H9 (cell line): Measurements from ENCODE around the gene OTOGL. TPM values are rescaled to one million over a fixed set of nuclear protein-coding genes. Genes with fewer than 3 reads are reported as not detected.

Experiments used
- DNase-seq: peaks from one replicate; pipeline ENCODE4 v3.0.0-alpha.2; 2017
- H2AFZ ChIP-seq: one replicate; pipeline ENCODE4 v1.6.1; 2013; ENCODE audit warnings: mild to moderate bottlenecking, low read length, control low read depth, moderate library complexity
- H2AK5ac ChIP-seq: 2 replicates; pipeline ENCODE4 v1.6.1; 2013; ENCODE audit warnings: low read length, control low read depth, mixed read lengths; ENCODE audit not compliant: insufficient read length
- H2BK120ac ChIP-seq: one replicate; pipeline ENCODE4 v1.6.1; 2013; ENCODE audit warnings: low read depth, mild to moderate bottlenecking, low read length, control low read depth, inconsistent platforms; ENCODE audit not compliant: poor library complexity, severe bottlenecking
- H2BK12ac ChIP-seq: 2 replicates; pipeline ENCODE4 v1.6.1; 2013; ENCODE audit warnings: low read length, control low read depth, mixed read lengths, low read depth; ENCODE audit not compliant: insufficient read length
- H2BK15ac ChIP-seq: 2 replicates; pipeline ENCODE4 v1.6.1; 2013; ENCODE audit warnings: low read depth, low read length, control low read depth
- H2BK20ac ChIP-seq: one replicate; pipeline ENCODE4 v1.6.1; 2013; ENCODE audit warnings: low read depth, mild to moderate bottlenecking, low read length, control low read depth, inconsistent platforms; ENCODE audit not compliant: poor library complexity, severe bottlenecking
- H2BK5ac ChIP-seq: 2 replicates; pipeline ENCODE4 v1.6.1; 2013; ENCODE audit warnings: low read length, control low read depth, mixed read lengths; ENCODE audit not compliant: insufficient read length
- H3K14ac ChIP-seq: 2 replicates; pipeline ENCODE4 v1.6.1; 2013; ENCODE audit warnings: low read length, control low read depth; ENCODE audit not compliant: insufficient read depth
- H3K18ac ChIP-seq: 2 replicates; pipeline ENCODE4 v1.6.1; 2013; ENCODE audit warnings: low read depth, mild to moderate bottlenecking, mixed read lengths, low read length, control low read depth; ENCODE audit not compliant: insufficient read length
- H3K23ac ChIP-seq: 2 replicates; pipeline ENCODE4 v1.6.1; 2013; ENCODE audit warnings: low read length, control low read depth, mixed read lengths, low read depth; ENCODE audit not compliant: insufficient read length
- H3K23me2 ChIP-seq: 2 replicates; pipeline ENCODE4 v1.6.1; 2013; ENCODE audit warnings: low read depth, mild to moderate bottlenecking, mixed read lengths, low read length, control low read depth; ENCODE audit not compliant: insufficient read length, poor library complexity, severe bottlenecking
- H3K27ac ChIP-seq: 2 replicates; pipeline ENCODE4 v1.5.1; 2013; ENCODE audit warnings: low read length, control low read depth, mixed read lengths, low read depth; ENCODE audit not compliant: insufficient read length
- H3K27me3 ChIP-seq: 2 replicates; pipeline ENCODE4 v1.6.1; 2013; ENCODE audit warnings: low read length, control low read depth, inconsistent platforms; ENCODE audit not compliant: insufficient read depth
- H3K4ac ChIP-seq: 2 replicates; pipeline ENCODE4 v1.6.1; 2013; ENCODE audit warnings: low read depth, mild to moderate bottlenecking, control low read depth, inconsistent platforms, low read length, moderate library complexity
- H3K4me1 ChIP-seq: 2 replicates; pipeline ENCODE4 v1.6.1; 2013; ENCODE audit warnings: low read length, control low read depth, inconsistent platforms; ENCODE audit not compliant: insufficient read depth
- H3K4me2 ChIP-seq: 2 replicates; pipeline ENCODE4 v1.6.1; 2013; ENCODE audit warnings: low read length, control low read depth, mixed read lengths; ENCODE audit not compliant: insufficient read length, insufficient read depth
- H3K56ac ChIP-seq: 2 replicates; pipeline ENCODE4 v1.6.1; 2013; ENCODE audit warnings: low read depth, mild to moderate bottlenecking, mixed read lengths, low read length, control low read depth; ENCODE audit not compliant: insufficient read length
- H3K79me1 ChIP-seq: 2 replicates; pipeline ENCODE4 v1.6.1; 2013; ENCODE audit warnings: low read depth, mild to moderate bottlenecking, moderate library complexity, low read length, control low read depth, inconsistent platforms; ENCODE audit not compliant: insufficient read depth, poor library complexity, severe bottlenecking
- H3K79me2 ChIP-seq: 2 replicates; pipeline ENCODE4 v1.6.1; 2013; ENCODE audit warnings: low read length, control low read depth, inconsistent platforms; ENCODE audit not compliant: insufficient read depth
- H3K9ac ChIP-seq: 2 replicates; pipeline ENCODE4 v1.6.1; 2013; ENCODE audit warnings: low read length, control low read depth, mixed read lengths; ENCODE audit not compliant: insufficient read length; ENCODE audit errors: extremely low read depth
- H3K9me3 ChIP-seq: one replicate; pipeline ENCODE4 v1.6.1; 2013; ENCODE audit warnings: low read depth, low read length, inconsistent platforms; ENCODE audit not compliant: control insufficient read depth
- H3T11ph ChIP-seq: one replicate; pipeline ENCODE4 v1.6.1; 2013; ENCODE audit warnings: mild to moderate bottlenecking, low read length, control low read depth, inconsistent platforms
- H4K20me1 ChIP-seq: one replicate; pipeline ENCODE4 v1.6.1; 2013; ENCODE audit not compliant: control insufficient read depth, insufficient read length, insufficient read depth
- H4K5ac ChIP-seq: 2 replicates; pipeline ENCODE4 v1.6.1; 2013; ENCODE audit warnings: low read depth, mild to moderate bottlenecking, mixed read lengths, low read length, control low read depth; ENCODE audit not compliant: insufficient read length
- H4K8ac ChIP-seq: replicated peaks from 2 replicates; pipeline ENCODE4 v1.6.1; 2013; ENCODE audit warnings: low read length, control low read depth, mixed read lengths, low read depth; ENCODE audit not compliant: insufficient read length
- H4K91ac ChIP-seq: 2 replicates; pipeline ENCODE4 v1.6.1; 2013; ENCODE audit warnings: low read depth, mild to moderate bottlenecking, moderate library complexity, mixed read lengths, low read length, control low read depth; ENCODE audit not compliant: insufficient read length
- H3K27ac Mint-ChIP-seq, 3 experiments: 2 replicates in 2 of 3; 3 replicates in 1 of 3; pipeline ENCODE4 v1.8.0; 2020 to 2021; ENCODE audit warnings: mixed read lengths in 3 of 3, mild to moderate bottlenecking in 1 of 3, moderate library complexity in 1 of 3
- H3K27me3 Mint-ChIP-seq: 2 replicates; pipeline ENCODE4 v1.8.0; 2021; ENCODE audit warnings: low read depth, mild to moderate bottlenecking, moderate library complexity, mixed read lengths
- H3K36me3 Mint-ChIP-seq, 3 experiments: 2 replicates in 2 of 3; 3 replicates in 1 of 3; pipeline ENCODE4 v1.8.0; 2020 to 2021; ENCODE audit warnings: low read depth in 3 of 3, mixed read lengths in 3 of 3; ENCODE audit not compliant: insufficient read depth in 1 of 3
- H3K4me1 Mint-ChIP-seq, 2 experiments: 2 replicates each; pipeline ENCODE4 v1.8.0; 2020; ENCODE audit warnings: mixed read lengths in 2 of 2
- H3K4me3 Mint-ChIP-seq, 2 experiments: 2 replicates in 1 of 2; 3 replicates in 1 of 2; pipeline ENCODE4 v1.8.0; 2020 to 2021; ENCODE audit warnings: mild to moderate bottlenecking in 2 of 2, mixed read lengths in 2 of 2, moderate library complexity in 1 of 2
- H3K9me3 Mint-ChIP-seq, 2 experiments: 2 replicates in 1 of 2; 3 replicates in 1 of 2; pipeline ENCODE4 v1.8.0; 2020; ENCODE audit warnings: mild to moderate bottlenecking in 2 of 2, mixed read lengths in 2 of 2, moderate library complexity in 1 of 2
- total RNA-seq: library from RNA; stranded (reverse); gene quantifications from 2 replicates; pipeline ENCODE4 v1.2.1, GENCODE V29; 2021
- TF ChIP-seq, protein P1 (sequence below): fragments of 200-600 bp; sonication (generic); conservative IDR thresholded peaks from 3 replicates; pipeline ENCODE4 v1.8.0; 2021; ENCODE audit warnings: antibody characterized with exemption, mild to moderate bottlenecking

OTOGL gene
- total RNA-seq, 1 experiment from 2014 or later, result 0.11 TPM

DNA sequence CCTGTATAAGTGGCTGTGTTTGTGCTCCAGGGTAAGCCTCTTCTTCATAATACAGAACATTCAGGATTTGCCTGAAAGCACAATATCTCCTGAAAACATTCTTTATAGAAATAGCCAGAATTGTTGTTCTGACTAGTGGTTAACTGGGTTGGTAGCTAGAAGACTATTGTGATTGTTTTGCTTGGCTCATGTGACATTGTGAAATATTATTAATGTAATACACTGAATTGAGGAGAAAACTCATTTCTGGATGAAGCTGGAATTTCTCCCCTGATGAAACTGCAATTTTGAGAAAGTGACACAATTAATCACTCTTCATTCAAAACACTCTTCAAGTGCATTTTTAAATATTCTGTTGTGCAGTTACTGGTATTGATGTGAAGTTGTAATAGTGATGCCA is 172.4 kb downstream of the OTOGL start:
- no peak overlapping the region for H4K91ac ChIP-seq
- Mint-ChIP-seq H3K4me3 (no peak overlapping the region), H3K4me1 (no peaks in the 10 kb centered on the region), H3K9me3 (no peaks in the 10 kb centered on the region), H3K27ac (peak overlapping the region in 1 of 3 experiments; percentile 7; a peak in 1 of 7 replicates), H3K36me3 (no peaks in the 10 kb centered on the region), H3K27me3 (no peaks in the 10 kb centered on the region)
- H3K9ac ChIP-seq, result no peak overlapping the region
- H3K18ac ChIP-seq, result no peak overlapping the region
- no peak overlapping the region for H2BK12ac ChIP-seq
- H4K20me1 ChIP-seq, result no peaks in the 10 kb centered on the region
- H4K8ac ChIP-seq, result no peak overlapping the region
- H3K79me2 ChIP-seq, result no peaks in the 10 kb centered on the region
- no peaks in the 10 kb centered on the region for H3K4me1 ChIP-seq
- no peak overlapping the region for H2AK5ac ChIP-seq
- no peaks in the 10 kb centered on the region for H3K27me3 ChIP-seq
- H2BK15ac ChIP-seq, result no peak overlapping the region
- no peak overlapping the region for H3K27ac ChIP-seq
- H2BK20ac ChIP-seq, result no peak overlapping the region
- H3K14ac ChIP-seq, result no peak overlapping the region
- H3T11ph ChIP-seq, result no peak overlapping the region
- DNase-seq, result no peak
- no peak overlapping the region for H2AFZ ChIP-seq
- H3K23me2 ChIP-seq, result no peaks in the 10 kb centered on the region
- H3K4ac ChIP-seq, result no peak overlapping the region
- H2BK120ac ChIP-seq, result no peak overlapping the region
- H3K23ac ChIP-seq, result no peak overlapping the region
- no peak overlapping the region for H3K56ac ChIP-seq
- no peak overlapping the region for H4K5ac ChIP-seq
- H3K9me3 ChIP-seq, result no peaks in the 10 kb centered on the region
- H3K4me2 ChIP-seq, result no peak overlapping the region
- TF ChIP-seq, protein P1, sequence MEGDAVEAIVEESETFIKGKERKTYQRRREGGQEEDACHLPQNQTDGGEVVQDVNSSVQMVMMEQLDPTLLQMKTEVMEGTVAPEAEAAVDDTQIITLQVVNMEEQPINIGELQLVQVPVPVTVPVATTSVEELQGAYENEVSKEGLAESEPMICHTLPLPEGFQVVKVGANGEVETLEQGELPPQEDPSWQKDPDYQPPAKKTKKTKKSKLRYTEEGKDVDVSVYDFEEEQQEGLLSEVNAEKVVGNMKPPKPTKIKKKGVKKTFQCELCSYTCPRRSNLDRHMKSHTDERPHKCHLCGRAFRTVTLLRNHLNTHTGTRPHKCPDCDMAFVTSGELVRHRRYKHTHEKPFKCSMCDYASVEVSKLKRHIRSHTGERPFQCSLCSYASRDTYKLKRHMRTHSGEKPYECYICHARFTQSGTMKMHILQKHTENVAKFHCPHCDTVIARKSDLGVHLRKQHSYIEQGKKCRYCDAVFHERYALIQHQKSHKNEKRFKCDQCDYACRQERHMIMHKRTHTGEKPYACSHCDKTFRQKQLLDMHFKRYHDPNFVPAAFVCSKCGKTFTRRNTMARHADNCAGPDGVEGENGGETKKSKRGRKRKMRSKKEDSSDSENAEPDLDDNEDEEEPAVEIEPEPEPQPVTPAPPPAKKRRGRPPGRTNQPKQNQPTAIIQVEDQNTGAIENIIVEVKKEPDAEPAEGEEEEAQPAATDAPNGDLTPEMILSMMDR, result no peak
- no peak overlapping the region for H2BK5ac ChIP-seq
- no peaks in the 10 kb centered on the region for H3K79me1 ChIP-seq
